WTC11 (cell line): ENCODE results near the gene ATMIN.

Source experiments
- CREM ChIP-seq: sonication (generic); formaldehyde crosslinking; IDR thresholded peaks from 2 replicates; pipeline ENCODE4 v1.8.1; 2022; ENCODE audit warnings: mild to moderate bottlenecking, missing genetic modification reagents, moderate library complexity
- HMGA2 ChIP-seq: fragments of 250-450 bp; sonication (Bioruptor Pico); IDR thresholded peaks from 2 replicates; pipeline ENCODE4 v1.4.0; 2021; ENCODE audit warnings: mild to moderate bottlenecking, moderate library complexity
- MAX ChIP-seq: sonication (generic); formaldehyde crosslinking; IDR thresholded peaks from 2 replicates; pipeline ENCODE4 v1.8.0; 2022; ENCODE audit warnings: mild to moderate bottlenecking, missing genetic modification reagents
- NR3C1 ChIP-seq: sonication (generic); formaldehyde crosslinking; conservative IDR thresholded peaks from 2 replicates; pipeline ENCODE4 v1.8.1; 2023; ENCODE audit warnings: low read depth, mild to moderate bottlenecking, missing genetic modification reagents
- USF1 ChIP-seq: sonication (generic); formaldehyde crosslinking; IDR thresholded peaks from 2 replicates; pipeline ENCODE4 v1.8.0; 2022; ENCODE audit warnings: mild to moderate bottlenecking, missing genetic modification reagents
- USF2 ChIP-seq: sonication (generic); formaldehyde crosslinking; IDR thresholded peaks from 2 replicates; pipeline ENCODE4 v1.8.1; 2023; ENCODE audit warnings: mild to moderate bottlenecking, missing genetic modification reagents, moderate library complexity
- ZNF512 ChIP-seq: sonication (generic); formaldehyde crosslinking; IDR thresholded peaks from 2 replicates; pipeline ENCODE4 v1.8.1; 2022; ENCODE audit warnings: missing genetic modification reagents, borderline replicate concordance
- TF ChIP-seq, protein P1 (sequence below): fragments of 200-600 bp; IDR thresholded peaks from 2 replicates; pipeline ENCODE4 v1.8.0; 2022; ENCODE audit warnings: antibody characterized with exemption
- TF ChIP-seq, protein P2 (sequence below): sonication (generic); formaldehyde crosslinking; IDR thresholded peaks from 2 replicates; pipeline ENCODE4 v1.8.1; 2022; ENCODE audit warnings: low read depth, missing genetic modification reagents, borderline replicate concordance

DNA sequence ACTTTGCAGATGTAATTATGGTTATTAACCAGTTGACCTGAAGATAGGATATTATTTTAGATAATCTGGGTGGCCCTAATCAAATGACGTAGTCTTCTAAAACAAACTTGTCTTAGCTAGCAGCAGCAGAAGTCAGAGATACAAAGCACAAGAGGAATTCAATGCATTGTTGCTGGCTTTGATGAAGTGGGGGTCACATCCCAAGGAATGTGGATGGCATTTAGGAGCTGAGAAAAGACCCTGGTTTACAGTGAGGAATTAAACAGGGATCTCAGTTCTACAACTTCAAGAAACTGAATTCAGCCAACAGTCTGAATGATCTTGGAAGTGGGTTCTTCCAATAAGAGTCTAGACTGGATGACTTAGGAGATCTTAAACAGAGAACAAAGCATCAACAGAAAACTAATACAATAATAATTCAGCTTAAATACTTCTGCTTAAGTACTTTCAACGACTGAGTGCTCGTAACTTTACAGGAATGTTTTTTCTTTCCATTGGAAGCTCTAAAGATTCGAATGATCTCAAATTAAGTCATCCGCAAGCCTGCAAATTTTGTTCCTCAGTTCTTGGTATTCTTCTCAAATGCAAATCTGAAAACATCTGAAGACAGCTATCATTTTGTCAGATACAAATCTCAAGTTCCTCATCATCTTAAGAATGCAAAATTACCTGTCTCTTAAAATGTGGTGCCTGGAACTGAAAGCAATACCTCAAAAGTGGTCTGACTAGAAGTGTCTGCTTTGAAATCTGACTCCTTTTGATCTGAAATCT is 38.1 kb downstream of the ATMIN start:
- TF ChIP-seq, protein P1, sequence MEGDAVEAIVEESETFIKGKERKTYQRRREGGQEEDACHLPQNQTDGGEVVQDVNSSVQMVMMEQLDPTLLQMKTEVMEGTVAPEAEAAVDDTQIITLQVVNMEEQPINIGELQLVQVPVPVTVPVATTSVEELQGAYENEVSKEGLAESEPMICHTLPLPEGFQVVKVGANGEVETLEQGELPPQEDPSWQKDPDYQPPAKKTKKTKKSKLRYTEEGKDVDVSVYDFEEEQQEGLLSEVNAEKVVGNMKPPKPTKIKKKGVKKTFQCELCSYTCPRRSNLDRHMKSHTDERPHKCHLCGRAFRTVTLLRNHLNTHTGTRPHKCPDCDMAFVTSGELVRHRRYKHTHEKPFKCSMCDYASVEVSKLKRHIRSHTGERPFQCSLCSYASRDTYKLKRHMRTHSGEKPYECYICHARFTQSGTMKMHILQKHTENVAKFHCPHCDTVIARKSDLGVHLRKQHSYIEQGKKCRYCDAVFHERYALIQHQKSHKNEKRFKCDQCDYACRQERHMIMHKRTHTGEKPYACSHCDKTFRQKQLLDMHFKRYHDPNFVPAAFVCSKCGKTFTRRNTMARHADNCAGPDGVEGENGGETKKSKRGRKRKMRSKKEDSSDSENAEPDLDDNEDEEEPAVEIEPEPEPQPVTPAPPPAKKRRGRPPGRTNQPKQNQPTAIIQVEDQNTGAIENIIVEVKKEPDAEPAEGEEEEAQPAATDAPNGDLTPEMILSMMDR: no peak
- TF ChIP-seq MAX (CRISPR knock-in tag) (no peak), HMGA2 (CRISPR knock-in tag) (no peak), NR3C1 (no peak), CREM (CRISPR knock-in tag) (no peak), ZNF512 (CRISPR knock-in tag) (no peak), USF2 (CRISPR knock-in tag) (no peak), USF1 (CRISPR knock-in tag) (no peak)
- TF ChIP-seq, protein P2, sequence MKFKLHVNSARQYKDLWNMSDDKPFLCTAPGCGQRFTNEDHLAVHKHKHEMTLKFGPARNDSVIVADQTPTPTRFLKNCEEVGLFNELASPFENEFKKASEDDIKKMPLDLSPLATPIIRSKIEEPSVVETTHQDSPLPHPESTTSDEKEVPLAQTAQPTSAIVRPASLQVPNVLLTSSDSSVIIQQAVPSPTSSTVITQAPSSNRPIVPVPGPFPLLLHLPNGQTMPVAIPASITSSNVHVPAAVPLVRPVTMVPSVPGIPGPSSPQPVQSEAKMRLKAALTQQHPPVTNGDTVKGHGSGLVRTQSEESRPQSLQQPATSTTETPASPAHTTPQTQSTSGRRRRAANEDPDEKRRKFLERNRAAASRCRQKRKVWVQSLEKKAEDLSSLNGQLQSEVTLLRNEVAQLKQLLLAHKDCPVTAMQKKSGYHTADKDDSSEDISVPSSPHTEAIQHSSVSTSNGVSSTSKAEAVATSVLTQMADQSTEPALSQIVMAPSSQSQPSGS (CRISPR knock-in tag): no peak
